ENCODE data around the gene HCRTR2.
"Not testable (repeated sequence)": the region's sequence is repeated elsewhere in the genome, so short reads cannot be mapped to it uniquely, and the experiment has no call there.

HCRTR2 gene

DNA sequence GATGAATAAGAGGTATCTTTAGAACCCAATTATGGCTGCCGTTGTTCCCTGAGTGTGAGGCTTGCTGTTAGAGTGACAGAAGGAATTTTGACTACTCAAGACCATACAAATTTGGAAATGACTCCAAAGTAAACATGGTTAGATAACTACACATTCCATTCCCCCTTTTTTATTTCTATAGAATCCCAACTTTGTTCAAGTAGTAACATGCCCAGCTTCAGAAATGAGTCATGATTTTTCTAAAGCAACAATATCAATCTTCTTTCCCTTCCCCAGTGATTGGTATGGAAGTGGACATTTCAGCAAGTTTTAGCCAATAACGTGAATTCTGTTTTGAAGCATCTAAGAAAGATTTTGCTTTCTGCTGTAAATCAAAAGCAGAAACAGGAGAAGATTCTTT is 37.8 kb downstream of the HCRTR2 start:
- no peak for DNase-seq (ENCODE audit: low read depth in 1 of 2, low spot score in 1 of 2)

DNA sequence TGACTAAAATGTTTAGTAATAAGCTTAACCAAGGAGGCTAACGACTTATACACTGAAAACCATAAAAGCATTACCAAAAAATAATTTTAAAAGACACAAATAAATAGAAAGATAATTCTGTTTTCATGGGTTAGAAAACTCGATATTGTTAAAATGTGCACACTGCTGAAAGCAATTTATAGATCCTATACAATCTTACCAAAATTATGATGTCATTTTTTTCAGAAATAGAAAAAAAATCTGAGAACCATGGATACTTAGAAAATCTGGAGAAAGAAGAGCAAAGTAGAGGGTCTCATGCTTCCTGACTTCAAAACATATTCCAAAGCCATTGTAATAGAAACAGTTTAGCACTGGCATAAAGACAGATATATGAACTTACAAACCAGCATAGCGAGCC is 46.6 kb downstream of the HCRTR2 start:
- no peak for DNase-seq (ENCODE audit: low read depth in 1 of 2, low spot score in 1 of 2)

DNA sequence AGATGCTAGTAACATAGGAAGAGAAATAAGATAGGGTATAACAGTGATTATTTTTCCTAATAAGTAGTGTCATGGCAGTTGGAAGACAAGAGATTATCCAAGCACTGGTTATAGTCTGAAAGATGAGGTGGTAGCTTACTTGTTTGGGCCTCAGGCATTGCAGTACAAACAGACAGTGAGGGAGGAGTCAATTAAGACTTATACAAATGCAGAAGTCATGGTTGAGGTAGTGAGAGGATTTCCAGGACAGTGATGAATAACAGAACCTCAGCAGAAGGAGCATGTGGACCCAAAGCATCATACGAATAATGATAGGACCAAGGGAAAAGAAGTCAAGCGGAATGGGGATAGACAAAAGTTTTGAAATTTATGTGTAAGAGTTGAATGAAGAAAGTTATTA is 53.5 kb downstream of the HCRTR2 start:
- DNase-seq (ENCODE audit: low read depth in 1 of 2, low spot score in 1 of 2), result no peak

DNA sequence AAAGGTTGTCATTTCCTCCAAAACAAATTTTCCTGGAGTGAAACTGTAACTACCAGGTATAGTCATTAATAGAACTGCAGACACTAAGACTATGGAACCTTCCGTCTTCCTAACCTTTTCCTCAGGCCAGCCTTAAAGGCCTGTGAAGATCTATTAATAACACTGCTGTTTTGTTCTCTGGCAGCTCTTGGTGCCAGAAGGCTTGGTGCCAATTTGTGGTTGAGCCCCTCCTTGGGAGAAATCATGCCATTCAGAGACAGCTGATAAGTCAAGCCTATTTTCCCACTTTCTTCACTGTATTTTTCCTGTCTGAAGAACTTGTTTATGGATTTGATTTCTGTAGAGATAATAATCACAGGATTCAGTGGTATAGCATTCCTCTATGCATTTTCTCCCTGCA is 64.8 kb downstream of the HCRTR2 start:
- DNase-seq (ENCODE audit: low read depth in 1 of 2, low spot score in 1 of 2), result no peak

DNA sequence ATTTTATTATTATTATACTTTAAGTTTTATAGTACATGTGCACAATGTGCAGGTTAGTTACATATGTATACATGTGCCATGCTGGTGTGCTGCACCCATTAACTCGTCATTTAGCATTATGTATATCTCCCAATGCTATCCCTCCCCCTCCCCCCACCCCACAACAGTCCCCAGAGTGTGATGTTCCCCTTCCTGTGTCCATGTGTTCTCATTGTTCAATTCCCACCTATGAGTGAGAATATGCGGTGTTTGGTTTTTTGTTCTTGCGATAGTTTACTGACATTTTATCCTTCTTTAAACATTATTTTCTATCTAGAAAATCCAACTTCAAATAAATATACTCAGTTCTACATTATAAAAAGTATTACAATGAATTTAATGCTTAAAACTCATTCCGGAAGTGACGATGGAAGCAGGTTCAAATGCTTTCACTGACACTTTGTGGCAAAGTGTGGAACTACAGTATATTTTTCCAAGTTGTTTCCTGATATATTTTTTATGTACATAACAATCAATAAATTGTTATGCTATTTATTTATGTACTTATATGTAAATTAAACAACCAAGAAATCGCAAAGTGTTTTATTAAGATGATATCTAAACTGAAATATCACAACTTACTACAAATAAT is 66.8 kb downstream of the HCRTR2 start:
- not testable (repeated sequence) for DNase-seq (ENCODE audit: low read depth in 1 of 2, low spot score in 1 of 2)

DNA sequence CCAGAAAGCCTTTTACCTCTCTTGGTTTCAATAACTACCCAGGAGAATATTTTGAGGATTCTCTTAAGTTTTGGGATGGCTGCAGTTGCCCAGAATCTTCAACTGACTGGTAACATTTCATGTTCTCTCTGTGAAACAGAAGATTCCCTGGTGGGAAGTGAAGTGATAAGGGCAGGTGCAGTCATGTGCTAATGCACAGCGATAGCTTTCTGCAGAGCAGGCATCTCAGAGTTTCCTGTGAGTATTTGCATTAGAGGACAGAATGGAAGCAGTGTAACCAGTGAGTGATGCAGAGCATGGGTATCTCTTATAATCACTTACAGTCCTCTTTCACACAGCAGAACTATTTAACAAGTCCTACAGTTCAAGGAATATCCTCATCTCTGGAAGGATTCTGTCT is 76.1 kb downstream of the HCRTR2 start:
- DNase-seq (ENCODE audit: low read depth in 1 of 2, low spot score in 1 of 2), result no peak

DNA sequence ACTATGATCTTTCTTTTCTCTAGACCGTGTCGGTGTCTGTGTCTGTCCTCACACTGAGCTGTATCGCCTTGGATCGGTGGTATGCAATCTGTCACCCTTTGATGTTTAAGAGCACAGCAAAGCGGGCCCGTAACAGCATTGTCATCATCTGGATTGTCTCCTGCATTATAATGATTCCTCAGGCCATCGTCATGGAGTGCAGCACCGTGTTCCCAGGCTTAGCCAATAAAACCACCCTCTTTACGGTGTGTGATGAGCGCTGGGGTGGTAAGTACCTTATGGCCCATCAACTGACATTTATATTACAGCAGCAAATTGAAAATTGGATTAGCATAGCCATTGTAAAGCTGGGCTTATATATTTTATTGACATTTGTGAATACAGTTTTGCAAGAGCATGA is 80.8 kb downstream of the HCRTR2 start:
- DNase-seq (ENCODE audit: low read depth in 1 of 2, low spot score in 1 of 2), result no peak

DNA sequence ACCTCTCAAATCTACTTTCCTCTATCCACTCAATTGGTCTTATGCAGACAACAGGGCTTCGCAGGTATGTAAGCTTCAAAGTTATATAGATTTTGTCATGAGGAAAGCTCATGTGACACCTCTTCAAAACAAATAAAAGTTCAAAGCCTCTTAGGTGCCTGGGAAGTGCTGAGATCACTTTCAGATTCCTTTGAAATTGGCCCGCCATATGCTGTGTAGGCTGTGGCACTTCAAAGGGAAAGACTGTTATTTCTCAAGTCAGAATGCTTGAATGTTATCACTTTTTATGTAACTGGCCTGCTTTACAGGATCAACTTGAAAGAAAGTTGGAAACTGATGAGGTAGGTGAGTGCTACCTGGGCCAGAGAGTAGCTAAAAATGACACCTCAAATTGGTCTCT is 85.9 kb downstream of the HCRTR2 start:
- no peak for DNase-seq (ENCODE audit: low read depth in 1 of 2, low spot score in 1 of 2)

DNA sequence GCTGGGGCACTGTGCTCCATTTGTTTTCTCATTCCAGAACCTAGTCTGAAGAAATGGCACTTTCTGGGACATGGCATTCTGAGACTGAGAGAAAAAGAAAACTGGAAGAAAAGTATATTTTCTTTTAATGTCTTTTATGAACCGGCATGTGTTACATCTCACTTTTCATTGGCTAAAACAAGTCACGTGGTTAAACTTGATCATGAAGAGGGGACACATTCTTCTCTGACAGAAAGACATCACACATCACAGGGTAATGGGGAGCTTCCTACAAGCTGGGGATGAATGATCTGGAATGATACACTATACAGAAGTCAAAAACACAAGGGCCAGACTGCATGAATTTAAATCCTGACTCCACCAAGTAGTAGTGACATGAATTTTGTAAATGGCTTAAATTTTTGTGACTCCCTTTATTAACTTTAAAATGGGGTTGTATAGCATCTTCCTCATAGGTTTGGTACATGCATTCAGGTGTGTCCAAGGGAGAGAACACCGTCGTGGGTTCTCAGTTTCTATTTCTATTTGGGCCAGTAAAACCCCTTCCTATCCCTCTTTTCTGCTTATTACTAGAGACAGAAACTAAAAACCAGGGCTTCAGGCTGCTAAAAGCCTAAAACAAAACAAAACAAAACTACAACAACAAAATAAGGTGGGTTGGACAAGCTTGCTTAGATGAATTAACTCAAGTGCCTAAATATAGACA is 91.2 kb downstream of the HCRTR2 start:
- no peak for DNase-seq (ENCODE audit: low read depth in 1 of 2, low spot score in 1 of 2)

DNA sequence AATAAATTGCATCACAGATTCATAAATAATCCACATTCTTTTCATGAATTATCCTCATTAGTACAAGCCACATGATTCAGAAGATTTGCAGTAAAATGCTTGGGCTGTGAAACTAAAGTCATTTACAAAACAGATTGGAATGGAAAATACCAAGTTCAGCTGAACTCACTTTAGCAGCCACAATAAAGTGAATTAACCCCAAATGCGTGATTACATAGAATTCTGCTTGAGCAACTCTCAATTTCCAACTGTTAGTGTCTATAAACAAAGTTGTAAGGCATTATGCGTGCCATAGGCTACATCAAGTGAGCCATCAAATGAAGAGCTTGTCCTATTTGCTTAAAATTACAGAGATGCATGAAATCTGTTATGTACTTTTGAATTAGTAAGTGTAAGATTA is 92.6 kb downstream of the HCRTR2 start:
- DNase-seq (ENCODE audit: low read depth in 1 of 2, low spot score in 1 of 2), result no peak

DNA sequence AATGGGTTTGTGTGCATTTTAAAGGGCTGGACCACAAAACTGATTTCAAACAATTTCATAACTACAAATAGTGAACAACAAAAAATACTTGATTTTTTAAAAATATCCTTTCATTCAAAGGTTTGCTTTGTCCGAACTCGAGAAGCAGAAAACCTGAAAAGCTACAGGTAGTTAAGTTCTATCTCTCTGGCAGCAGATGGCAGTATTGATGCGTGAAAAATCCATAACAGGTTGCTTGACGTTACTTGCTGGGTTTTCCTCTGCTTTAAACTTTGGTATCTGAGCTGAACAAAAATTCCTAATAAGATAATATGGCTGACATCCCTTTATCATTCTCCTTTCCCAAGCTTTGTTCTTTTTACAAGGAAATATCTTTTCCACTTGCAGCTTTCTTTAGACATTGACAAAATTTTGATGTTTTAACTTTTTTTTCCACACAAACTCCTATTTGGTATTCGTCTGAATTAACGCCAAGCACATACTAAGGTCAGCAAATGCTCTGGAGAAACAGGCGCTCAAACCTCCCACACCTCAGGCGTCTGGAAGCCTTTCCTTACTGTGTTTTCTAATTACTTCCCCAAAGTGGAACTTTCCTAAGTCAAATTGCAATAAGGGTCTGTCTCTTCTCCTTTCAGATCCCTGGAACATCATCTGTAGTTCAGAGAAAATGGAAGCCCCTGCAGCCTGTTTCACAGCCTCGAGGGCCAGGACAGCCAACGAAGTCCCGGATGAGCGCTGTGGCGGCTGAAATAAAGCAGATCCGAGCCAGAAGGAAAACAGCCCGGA is 102.6 kb downstream of the HCRTR2 start:
- DNase-seq (ENCODE audit: low read depth in 1 of 2, low spot score in 1 of 2), result no peak

DNA sequence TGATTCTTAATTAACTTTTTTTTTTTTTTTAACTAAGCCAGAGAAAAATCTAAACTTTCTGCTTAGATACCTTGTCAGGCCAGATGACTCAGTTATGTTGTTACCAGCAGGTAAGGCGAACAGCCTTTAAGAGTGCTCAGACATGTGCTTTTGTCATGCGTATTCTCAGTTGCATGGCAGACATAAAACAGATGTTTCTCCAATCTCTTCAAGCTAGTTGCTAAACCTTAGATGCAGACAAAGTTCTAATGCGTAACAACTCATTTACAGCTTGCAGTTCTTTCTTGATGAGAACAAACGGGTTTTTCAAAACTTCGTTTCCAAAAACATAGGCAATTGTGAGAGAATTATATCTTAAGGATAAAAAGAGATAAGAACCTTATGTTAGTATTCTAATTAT is 103.3 kb downstream of the HCRTR2 start:
- DNase-seq (ENCODE audit: low read depth in 1 of 2, low spot score in 1 of 2), result no peak

DNA sequence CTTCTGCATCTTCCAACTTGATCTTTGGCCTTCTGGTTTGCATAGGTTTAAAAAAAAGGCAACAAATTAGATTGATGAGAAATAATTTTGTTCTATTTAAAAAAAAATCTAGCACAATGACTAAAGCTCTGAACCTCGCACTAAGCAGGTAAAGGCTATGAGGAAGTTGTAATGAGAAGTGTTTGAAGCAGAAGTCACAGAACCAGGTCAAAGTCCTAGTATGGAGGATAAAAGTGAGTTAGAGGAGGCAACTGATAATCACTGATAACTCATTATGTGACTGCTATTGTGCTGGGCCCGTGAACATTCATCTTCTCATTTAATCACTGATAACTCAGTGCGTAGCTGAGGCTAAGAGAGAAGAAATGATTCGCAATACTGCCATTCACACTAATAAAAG is 106.9 kb downstream of the HCRTR2 start:
- DNase-seq (ENCODE audit: low read depth in 1 of 2, low spot score in 1 of 2), result no peak

DNA sequence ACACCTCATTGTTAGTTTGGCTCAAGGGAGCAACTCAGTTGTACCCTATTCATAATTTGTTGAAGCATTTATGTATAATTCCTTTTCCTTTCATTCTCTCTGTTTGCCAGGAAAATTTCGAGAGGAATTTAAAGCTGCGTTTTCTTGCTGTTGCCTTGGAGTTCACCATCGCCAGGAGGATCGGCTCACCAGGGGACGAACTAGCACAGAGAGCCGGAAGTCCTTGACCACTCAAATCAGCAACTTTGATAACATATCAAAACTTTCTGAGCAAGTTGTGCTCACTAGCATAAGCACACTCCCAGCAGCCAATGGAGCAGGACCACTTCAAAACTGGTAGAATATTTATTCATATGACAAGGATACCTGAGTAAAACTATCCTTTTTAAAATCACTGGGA is 107.8 kb downstream of the HCRTR2 start:
- no peak for DNase-seq (ENCODE audit: low read depth in 1 of 2, low spot score in 1 of 2)

DNA sequence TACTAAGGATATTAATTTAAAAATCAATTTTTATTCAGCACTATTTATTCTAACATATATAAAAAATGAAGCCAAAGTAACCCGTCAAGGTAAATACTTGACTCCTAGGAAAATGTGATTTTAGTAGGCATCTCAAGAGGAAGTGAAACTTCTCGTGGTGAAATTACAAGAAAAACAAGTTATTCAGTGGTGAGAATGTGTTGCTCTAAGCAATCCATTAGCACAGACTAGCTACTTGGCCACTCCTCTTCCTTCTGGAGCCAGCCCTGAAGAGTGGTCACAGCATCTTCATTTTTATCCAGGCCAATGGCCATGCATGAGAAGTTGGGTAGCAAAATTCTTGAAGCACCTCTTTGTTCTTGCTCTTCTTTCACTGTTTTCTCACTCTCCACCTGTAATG is 112.5 kb downstream of the HCRTR2 start:
- no peak for DNase-seq (ENCODE audit: low read depth in 1 of 2, low spot score in 1 of 2)

DNA sequence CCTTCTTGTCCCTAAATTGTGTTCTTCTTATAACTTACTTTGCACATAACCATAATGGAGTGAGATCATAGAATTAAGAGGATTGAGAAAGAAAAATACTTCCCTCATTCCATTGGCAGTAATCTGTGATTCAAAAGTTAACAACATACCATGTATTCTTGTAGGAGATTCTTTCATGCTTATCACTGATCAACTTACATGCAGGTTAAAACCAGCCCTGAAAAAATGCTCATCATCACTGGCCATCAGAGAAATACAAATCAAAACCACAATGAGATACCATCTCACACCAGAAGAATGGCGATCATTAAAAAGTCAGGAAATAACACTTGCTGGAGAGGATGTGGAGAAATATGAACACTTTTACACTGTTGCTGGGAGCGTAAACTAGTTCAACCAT is 116.4 kb downstream of the HCRTR2 start:
- no peak for DNase-seq (ENCODE audit: low read depth in 1 of 2, low spot score in 1 of 2)

DNA sequence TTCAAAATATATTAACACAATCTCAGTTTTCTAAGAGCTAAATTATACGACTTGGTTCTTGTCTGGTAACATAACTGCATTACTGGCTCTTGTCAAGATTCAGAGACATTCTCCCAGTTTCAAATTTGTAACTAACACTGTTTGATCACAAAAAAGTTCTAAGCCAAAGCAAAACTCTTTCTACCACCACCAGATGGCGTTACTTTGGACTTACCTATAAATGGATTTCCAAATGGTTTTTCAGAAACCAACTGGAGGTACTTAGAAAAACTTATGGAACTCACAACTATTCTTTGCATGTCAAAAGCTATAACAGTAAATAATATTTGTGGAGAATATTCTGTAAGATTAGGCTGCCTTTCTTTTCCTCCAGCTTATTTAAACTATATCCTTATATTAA is 118.8 kb downstream of the HCRTR2 start:
- DNase-seq (ENCODE audit: low read depth in 1 of 2, low spot score in 1 of 2), result no peak

DNA sequence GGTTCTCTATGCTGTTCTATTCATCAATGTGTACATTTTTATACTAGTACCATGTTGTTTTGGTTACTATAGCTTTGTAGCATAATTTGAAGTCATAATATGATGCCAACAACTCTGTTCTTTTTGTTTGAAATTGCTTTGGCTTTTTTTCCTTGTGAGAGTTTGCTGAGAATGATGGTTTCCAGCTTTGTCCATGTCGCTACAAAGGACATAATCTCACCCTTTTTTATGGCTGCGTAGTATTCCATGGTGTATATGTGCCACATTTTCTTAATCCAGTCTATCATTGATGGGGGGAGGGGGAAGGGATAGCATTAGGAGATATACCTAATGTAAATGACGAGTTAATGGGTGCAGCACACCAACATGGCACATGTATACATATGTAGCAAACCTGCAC is 122.9 kb downstream of the HCRTR2 start:
- DNase-seq (ENCODE audit: low read depth in 1 of 2, low spot score in 1 of 2), result not testable (repeated sequence)

DNA sequence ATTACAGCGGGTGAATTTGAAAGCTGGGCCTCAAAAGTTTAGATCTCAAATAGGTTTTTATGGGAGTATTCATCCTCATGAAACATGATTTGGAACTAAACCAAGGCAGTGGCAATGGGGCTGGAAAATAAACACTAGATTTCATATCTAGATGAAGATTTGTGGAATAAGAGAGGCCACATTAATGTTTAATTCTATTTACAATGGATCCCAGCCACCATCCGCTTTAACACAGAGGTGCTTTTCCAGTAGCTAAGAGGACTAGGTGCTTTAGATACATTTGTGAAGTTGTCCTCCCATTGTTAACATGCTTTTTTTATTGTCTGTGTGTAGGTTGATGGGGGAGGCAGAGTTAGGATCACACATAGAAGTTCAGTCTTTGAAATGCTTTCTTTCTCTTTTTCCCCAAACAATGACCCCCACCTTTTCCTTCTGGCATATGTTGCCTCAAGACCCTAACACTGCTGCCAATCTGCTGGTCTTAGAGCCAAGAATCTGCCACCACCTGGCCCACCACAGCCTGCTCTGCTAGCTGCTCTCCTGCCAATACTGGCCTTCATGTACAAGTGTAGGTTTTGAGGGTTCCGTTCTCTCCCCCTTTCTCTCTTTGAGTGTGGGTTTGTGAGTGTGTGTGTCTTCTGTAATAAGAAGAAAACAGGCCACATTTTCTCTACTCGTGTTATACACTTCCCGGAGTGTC is 125.1 kb downstream of the HCRTR2 start:
- DNase-seq (ENCODE audit: low read depth in 1 of 2, low spot score in 1 of 2), result no peak

DNA sequence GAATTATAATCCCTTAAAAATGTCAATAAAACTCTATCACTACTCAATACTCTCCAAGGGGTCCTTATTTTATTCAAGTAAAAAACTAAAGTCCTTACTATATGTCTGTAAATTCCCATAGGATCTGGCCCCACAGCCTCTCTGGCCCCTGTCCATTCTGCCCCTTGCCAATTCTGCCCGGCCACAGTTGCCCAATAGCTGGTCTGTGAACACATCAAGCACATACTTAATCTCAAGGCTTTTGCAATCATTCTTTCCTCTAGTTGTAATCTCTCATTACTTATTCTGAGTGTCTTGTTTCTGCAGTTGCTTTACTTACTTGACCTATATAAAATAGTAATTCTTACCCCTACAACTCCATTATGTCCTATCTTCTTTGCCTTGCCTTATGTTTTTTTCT is 130.4 kb downstream of the HCRTR2 start:
- no peak for DNase-seq (ENCODE audit: low read depth in 1 of 2, low spot score in 1 of 2)

DNA sequence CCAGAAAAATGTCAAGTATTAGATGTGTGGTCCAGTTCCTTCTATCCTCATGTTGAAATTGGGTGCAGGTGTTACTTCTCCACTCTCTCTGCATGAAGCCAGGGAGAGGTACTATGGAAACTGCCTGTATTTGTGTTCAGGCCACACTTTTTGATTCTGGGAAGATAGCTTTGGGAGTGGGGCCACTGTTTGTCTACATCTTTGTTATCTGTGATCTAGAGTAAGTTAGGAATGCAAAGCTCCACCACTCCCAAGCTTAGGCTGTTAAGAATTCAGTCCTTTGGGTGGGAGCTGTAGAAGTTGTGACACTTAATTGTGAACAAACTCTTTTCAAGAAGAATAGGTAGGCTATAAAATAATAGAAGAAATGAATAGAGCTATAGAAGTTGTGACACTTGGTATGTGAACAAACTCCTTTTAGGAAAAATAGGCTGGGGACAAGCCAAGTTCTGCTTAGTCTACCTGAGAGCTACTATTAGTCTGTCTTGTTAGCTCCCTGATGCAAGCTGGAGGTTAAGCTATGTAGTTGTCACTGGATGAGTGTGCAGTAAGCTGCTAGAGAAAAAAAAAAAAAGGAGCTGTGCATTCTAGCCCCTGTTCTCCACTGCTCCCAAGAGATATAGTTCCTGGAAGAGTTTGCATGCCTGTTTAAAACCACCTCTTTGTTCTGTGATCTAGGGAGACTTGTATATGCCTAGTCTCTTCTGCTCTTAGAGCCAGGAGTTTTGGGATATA is 145.8 kb downstream of the HCRTR2 start:
- no peak for DNase-seq (ENCODE audit: low read depth in 1 of 2, low spot score in 1 of 2)
